NCI-H345 treated with DMSO at 0.1 percent for 48 hours (cell line): ENCODE measurements around the gene CDC42BPG.

ENCODE experiments used
- DNase-seq: peaks from one replicate; lab custom pipeline; 2025; ENCODE audit not compliant: unreplicated experiment; lab: John Stamatoyannopoulos, UW

The CDC42BPG gene

DNA sequence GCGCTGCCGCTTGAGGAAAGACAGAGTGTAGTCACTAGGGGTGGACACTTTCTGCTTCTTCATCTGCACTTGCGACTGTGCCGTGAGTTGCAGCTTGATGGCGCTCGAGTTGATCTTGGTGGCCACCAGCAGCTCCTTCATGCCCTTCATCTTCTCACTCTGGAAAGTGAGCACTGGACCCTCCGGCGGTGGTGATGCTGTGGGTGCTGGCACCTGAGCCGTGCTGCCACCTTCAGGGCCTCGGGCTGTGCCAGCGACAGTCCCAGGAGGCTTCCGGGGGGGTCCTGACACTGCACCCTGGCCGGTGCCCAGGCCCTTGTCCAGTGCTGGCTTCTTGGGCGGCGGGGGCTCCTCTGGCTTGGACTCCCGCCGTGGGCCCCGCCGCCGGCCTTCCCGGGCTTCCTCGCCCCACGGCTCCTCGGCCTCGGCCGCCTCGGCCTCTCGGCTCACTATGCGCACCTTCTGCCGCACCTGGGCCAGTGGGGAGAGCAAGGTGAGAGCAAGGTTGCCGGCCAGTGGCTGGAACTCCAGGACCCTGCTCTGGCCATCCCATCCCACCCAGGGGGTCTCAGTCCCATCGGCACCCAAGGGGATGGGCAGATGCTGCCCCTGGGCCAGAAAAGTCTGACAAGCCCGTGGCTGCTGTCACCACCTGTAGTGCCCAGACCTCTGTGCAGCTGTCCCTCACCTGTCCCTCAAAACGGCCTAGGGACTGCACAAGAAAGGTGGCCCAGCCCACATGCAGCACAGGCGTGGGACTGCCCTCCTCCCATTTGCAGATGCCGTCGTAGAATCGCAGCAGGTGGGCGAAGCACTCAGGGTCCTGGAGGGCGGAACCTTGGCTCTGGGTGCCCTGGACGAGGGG is 39.9 kb downstream of the CDC42BPG start:
- no peak for DNase-seq

DNA sequence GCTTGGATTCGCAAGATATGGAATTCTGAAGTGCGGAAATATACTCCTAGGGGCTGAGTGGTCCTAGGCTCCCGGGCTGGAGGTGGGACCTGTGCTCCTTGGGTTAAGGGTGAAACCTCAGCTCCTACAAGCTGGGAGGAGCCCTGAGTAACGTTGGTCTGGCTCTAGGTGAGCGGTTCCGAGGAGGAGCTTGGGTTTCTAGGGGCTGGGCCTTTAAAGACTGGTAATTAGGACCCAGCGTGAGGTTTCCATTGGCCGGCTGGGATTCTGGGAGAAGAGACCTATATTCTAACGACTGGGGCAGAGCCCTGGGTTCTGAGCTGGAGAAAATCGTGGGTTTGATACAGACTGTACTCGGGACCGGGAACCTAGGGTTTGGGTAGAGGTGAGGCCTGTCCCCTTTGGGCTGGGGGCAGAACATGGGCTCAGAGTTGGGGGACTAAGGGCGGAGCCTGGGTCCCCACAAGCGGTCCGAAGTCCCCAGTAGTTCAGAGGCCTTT is 40.6 kb downstream of the CDC42BPG start:
- no peak for DNase-seq

- DNase-seq = peak; percentile 76
Observed at GRCh38 chr11:64803158-64803845, 41.2 kb downstream of the CDC42BPG start, which contains the start of gene MAP4K2. MAP4K2 (minus strand) TSS chr11:64803214; CDS start chr11:64803149, 65 bp downstream.

DNA sequence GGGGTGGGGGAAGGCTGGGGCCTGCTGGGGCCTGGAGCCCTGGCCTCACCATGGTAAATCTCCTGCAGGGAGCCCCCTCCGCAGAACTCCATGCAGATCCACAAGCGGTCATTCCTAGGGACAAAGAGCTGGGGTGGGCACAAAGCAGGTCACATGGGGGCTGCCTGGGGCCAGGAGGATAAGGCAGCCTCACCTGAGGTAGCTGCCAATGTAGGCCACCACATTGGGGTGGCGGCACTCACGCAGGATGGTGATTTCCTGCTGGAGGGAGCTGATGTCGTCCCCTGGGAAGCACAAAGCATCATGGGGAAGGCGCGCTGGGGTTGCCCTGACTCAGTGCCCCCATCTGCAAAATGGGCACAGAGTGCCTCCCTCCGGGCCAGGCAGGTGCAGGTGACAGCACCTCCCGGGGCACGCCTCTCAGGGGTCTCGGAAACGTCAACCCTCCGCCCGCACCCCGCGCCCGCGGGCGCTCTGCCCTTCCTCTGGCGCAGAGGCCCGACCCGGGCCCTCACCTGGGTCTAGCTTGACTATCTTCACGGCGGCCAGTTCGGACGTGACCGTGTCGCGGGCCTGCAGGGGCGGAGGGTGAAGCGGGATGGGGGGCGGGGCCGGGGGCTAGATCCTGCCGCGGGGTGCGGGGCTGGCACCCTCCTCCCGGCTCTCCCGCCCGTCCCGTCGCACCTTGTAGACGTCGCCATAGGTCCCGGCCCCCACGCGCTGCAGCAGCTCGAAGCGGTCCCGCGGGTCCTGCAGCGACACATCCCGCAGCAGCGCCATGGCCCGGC is 41.9 kb downstream of the CDC42BPG start:
- DNase-seq = no peak

DNA sequence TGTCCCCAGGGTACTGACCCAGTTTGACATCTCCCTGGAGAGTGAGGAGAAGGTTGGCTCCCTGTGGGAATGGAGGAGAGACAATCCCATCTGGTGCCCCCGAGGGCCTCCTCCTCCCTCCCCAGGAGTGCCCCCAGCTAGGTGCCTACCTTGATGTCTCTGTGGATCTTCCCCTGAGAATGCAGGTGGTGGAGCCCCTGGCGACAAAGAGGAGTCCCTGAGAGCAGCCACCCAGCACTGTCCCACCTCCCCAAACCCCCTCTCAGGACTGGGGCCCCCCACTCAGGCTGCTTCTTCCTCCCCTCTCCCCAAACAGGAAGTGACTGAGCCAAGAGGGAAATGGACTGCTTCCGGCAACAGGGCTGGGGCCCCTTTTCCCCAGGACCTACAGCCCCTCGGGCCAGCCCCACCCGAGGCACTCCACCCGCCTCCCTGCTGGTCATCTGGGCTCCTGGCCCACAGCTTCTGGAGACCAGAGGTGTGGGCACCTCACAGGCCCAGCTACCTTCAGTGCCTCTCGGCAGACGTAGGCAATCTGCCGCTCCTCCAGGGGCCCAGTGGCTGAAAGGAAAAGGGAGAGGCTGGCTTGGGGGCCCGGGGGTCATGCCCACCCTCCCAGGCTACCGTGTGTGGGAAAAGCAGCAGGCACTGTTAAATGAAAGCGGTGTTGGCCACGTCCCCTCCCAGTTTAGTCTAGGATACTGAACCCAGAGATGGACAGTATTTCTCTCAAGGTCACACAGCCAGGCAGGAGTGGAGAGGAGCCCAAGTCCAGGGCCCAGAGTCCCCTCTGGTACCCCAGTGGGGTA is 42.7 kb downstream of the CDC42BPG start:
- no peak for DNase-seq

- no peak for DNase-seq
Observed at GRCh38 chr11:64801158-64801464, 43.3 kb downstream of the CDC42BPG start.

GRCh38 chr11:64800303-64801157 is 43.9 kb downstream of the CDC42BPG start:
- DNase-seq = no peak

DNA sequence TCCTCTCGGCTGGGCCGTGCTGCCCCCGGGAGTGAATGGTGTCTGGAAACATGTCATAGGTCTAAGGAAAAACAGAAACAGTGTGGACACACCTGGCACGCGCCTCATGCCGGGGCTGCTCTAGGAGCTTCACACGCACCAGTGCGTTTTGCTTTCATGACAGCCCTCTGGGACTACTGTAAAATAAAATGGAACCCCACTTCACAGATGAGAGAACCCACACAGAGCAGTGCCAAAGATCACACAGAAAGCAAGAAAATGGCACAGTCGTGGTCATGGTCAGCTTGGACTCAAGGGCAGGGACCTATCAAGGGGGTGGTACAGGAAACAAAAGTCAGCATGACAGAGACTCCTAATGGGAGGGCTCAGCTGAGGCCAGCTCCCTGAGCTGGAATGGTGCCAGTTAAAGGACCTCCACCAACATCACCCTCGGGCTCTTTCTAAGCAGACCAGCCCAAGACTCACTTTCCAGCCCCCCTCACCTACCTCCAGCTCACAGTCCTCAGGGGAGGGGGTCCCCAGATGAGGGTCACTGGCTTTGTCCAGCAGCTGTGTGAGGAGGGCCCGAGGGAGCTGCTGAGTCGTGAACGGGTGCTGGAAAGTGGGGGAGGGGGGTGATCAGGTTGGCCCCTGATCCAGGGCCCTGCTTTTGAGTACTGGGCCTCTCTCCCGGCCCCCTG is 44.7 kb downstream of the CDC42BPG start:
- DNase-seq = peak; percentile 4

DNA sequence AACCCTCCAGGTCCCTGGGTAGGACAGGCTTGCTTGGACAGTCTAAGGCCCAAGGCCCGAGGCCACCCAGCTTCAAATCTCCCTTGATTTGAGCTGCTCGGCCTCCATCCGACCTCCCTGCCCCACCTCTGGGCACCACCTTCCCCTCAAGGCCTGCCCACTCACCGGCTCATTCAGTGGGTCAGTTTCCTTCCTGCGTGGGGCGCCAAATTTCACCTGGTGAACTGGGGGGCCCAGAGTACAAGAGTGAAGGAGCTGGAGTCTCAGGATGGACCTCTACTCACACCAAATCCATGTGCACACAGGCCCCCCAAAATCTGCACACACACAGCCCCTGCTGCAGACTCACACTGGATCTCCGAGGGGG is 45.2 kb downstream of the CDC42BPG start:
- DNase-seq = no peak

GRCh38 chr11:64796757-64797541 is 47.5 kb downstream of the CDC42BPG start:
- DNase-seq = no peak

DNA sequence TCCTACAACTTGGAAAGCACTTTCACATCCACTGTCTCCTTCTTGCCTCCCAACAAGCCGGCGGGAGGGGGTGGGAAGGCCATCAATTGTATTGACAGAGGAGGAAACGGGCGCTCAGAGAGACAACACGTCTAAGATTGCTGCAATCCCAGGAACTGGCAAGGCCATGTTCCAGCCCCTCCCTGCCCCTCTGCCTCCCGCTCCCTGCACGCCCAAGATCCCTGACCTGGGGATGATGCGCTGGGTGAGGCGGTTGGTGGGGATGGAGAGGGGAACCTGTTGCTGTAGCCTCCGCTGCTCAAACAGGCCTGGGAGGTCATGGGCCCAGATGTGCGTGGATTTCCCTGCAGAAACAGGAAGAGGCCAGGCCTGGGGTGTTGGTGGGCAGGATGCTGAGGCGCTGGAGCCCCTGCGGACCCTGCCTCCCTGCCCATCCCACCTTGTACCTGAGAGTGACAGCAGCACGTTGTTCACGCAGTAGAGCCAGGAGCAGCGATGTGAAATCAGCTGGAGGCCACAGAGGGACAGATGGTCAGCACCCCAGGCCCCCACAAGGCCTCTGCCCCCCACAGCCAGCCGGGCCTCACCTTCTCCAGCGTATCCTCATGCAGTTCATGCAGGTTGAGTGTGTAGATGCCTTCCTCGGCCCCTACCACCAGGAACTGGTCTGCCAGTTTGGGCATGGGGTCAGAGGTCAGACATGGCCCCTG is 48.3 kb downstream of the CDC42BPG start:
- no peak for DNase-seq

GRCh38 chr11:64794526-64794925 is 49.9 kb downstream of the CDC42BPG start:
- DNase-seq = no peak

GRCh38 chr11:64793271-64794160 is 50.9 kb downstream of the CDC42BPG start:
- no peak for DNase-seq

- DNase-seq = no peak
Observed at GRCh38 chr11:64792482-64792881, 52.0 kb downstream of the CDC42BPG start.

DNA sequence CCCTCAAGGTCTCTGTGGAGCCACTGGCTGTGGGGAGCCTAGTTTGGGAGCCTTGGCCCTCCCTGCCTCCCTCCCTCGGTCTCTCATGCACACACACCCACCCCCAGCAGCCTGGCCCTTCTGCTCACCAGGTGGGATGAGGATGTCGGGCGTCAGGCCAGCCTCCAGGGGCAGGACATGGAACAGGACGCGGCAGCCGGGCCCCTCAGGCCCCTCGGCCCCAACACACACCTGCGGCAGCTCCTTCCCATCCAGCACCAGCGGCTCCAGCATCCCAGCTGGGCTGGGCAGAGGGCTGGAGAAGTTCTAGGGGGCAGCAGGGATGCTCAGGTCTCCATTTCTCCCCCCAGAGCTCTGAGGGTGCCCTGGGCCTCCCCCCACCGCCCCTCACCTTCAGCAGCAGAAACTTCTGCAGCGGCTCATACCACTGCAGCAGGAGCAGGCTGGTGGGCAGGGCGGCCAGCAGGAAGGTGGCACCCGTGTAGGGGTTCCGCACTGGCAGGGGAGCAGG is 52.6 kb downstream of the CDC42BPG start:
- no peak for DNase-seq

DNA sequence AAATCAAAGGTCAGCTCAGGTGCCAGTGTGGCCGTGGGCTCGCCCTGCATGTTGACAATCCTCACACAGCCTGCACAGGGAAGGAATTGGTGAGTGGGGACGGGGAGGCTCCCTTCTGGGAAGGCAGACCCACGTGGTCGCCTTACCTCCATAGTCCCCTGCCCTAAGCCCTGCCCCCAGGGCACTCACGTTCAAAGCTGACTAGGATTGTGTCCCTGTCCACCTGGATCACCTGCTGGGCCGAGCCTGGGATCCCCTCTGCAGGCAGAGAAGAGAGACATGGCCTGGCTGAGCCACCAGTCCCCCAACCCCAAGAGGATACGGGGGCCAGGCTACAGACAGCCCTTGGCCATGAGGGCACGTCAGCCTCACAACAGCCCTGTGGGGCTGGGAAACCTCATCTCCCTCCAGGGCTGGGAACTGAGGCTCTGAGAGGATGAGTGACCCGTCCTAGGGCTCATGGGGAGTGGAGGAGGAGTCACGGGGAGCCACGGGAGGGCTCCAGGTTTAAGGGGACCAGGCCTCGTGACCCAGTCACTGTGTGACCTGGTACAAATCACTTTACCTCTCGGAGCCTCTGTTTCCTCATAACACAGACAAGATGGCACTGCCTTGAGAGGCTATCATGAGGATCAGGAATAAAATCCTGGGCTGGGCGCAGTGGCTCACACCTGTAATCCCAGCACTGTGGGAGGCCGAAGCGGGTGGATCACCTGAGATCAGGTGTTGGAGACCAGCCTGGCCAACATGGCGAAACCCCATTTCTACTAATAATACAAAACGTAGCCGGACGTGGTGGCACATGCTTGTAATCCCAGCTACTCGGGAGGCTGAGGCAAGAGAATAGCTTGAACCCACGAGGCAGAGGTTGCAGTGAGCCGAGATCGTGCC is 54.0 kb downstream of the CDC42BPG start:
- DNase-seq = no peak
